Measurements from ENCODE around the gene NPTXR.

The NPTXR gene

DNA sequence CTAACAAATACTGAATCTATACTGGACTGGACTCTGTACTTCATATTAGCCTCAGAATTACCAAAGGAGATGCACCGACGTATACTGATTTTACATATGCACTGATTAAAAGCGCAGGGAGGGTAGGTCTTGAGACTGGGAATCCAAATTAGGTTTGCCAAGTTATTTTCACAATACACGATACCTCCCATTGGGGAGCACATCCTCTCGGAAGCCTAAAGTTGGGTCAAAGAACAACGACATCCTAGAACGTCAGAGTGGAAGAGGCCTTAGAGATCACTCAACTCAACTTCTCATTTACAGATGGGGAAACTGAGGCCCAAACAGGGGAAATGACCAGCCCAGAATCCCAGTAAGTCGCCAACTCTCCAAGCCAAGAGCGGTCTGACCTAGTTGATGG, 50.5 kb downstream of the NPTXR start:
- POLR2A ChIA-PET (ENCODE audit: low non-redundant PET), result no interaction called here
- CTCF ChIA-PET, result no interaction called here
- DNase-seq (ENCODE audit: low spot score), result no peak
- TF ChIP-seq, protein P1, sequence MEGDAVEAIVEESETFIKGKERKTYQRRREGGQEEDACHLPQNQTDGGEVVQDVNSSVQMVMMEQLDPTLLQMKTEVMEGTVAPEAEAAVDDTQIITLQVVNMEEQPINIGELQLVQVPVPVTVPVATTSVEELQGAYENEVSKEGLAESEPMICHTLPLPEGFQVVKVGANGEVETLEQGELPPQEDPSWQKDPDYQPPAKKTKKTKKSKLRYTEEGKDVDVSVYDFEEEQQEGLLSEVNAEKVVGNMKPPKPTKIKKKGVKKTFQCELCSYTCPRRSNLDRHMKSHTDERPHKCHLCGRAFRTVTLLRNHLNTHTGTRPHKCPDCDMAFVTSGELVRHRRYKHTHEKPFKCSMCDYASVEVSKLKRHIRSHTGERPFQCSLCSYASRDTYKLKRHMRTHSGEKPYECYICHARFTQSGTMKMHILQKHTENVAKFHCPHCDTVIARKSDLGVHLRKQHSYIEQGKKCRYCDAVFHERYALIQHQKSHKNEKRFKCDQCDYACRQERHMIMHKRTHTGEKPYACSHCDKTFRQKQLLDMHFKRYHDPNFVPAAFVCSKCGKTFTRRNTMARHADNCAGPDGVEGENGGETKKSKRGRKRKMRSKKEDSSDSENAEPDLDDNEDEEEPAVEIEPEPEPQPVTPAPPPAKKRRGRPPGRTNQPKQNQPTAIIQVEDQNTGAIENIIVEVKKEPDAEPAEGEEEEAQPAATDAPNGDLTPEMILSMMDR (conservative IDR thresholded peaks at IDR 0.05; ENCODE audit: low read depth), result no peak
- H3K27ac ChIP-seq, result peak overlapping the region; percentile 84

DNA sequence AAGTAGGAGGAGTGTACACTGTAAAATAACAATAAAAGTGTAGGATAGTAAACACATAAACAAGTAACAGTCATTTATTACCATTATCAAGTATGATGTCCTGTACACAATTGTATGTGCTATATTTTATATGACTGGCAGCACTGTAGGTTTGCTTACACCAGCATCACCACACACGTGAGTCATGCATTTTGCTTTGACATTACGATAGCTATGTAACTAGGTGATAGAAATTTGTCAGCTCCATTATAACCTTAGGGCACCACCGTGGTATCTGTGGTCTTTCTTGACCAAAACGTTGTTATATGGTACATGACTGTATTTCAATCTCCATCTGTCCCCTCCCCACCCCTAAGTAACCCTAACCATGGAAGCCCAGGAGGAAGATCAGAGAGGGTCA, 51.0 kb downstream of the NPTXR start:
- DNase-seq (ENCODE audit: low spot score), result no peak
- POLR2A ChIA-PET (ENCODE audit: low non-redundant PET), result no interaction called here
- CTCF ChIA-PET, result no interaction called here
- no peak overlapping the region for H3K27ac ChIP-seq
- TF ChIP-seq, protein P1 (conservative IDR thresholded peaks at IDR 0.05; ENCODE audit: low read depth), result no peak

DNA sequence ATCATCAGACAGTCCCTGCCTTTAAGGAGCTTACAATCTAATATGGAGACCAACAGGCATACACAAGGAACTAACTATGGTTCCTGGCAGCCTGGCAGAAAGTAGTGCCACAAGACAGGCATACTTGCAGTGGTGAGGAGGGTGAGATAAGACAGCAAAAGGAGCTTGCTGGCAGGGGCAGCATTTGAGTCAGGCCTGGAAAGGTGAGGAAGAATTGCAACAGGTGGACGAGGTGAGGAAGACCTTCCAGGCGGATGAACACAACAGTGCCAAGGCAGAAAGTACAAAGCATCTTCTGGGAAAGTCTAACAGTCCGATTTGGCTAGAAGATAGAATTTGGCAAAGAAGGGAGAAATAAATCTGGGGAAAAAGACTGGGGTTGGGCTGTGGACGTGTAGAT, 54.2 kb downstream of the NPTXR start:
- CTCF ChIA-PET, result no interaction called here
- TF ChIP-seq, protein P1 (conservative IDR thresholded peaks at IDR 0.05; ENCODE audit: low read depth), result no peak
- POLR2A ChIA-PET (ENCODE audit: low non-redundant PET), result no interaction called here
- no peak for DNase-seq (ENCODE audit: low spot score)
- no peak overlapping the region for H3K27ac ChIP-seq

DNA sequence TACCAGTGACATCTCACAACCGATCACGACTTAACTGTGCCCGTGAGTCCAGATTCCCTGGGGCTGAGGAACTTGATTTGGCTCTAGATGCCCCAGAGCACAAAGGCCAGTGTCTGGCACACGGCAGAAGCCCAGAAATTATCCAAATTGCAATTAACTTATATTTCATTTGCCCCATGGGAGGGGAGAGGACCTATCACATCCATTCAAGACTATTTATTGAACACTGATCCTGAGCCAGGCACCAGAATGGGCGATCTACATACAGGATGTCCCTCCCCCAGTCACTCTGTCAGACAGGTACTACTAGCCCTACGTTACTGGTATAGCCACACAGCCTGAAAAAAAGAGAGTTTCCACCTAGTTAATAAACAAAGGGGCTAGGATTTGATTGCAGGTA, 55.0 kb downstream of the NPTXR start:
- ChIA-PET CTCF (no interaction called here), POLR2A (ENCODE audit: low non-redundant PET) (no interaction called here)
- DNase-seq (ENCODE audit: low spot score), result no peak
- TF ChIP-seq, protein P1 (conservative IDR thresholded peaks at IDR 0.05; ENCODE audit: low read depth), result no peak
- H3K27ac ChIP-seq, result peak overlapping the region; percentile 62

DNA sequence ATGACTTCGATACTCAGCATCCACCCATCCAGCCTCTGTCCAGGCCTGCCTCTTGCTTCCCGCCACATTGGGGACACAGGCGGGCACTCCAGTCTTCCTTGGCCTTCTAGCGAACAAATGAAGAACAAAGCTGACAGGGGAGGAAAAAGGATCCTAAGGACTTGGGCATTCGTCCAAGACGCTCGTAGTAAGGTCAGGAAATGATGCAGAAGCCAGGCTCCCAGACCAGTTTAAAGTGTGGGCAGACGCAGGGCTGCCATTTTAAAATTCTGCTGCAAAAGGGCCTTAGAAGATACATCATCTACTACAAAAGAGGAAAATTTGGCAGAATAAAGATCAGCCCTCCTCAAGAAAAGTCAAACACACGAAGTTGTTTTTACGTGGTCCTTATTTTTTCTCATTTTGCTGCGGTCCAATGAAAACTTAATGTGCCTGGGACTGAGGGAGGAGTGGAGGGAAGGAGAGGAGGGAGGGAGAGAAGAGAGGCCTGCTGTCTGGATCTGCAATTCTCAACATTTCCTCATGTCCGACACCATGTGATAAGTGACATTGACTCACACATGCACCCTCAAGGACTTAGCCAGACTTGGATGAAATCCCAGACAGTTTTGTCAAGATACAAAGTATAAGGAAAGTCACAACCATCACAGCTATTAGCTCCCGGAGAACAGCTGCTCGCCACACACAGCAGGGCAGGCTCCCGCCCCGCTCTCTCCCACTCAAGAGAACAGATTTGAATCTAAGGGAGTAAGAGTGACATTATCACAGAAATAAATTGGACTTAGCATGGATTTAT, 55.6 kb downstream of the NPTXR start:
- POLR2A ChIA-PET (ENCODE audit: low non-redundant PET), result no interaction called here
- H3K27ac ChIP-seq, result peak overlapping the region; percentile 62
- CTCF ChIA-PET, result no interaction called here
- TF ChIP-seq, protein P1 (conservative IDR thresholded peaks at IDR 0.05; ENCODE audit: low read depth), result no peak
- DNase-seq (ENCODE audit: low spot score), result no peak

DNA sequence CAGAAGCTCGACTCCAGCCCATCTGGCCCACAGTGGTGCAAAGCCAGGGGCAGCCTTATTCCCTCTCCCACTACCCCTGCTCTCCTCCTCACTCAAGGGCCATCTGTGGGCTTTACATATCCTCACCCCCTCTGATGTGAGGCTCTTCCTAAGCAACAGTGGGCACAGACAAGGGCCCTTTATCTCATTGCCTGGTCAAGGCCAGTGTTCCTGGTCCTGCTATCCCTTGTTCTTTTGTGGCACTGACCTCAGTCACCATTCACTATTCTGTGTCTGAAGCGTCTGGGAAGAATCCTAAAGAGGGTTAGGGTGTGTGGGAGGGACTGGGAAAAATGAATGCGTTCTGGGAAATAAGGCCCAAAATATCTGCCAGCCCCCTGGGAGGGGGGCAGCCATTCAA, 57.2 kb downstream of the NPTXR start:
- TF ChIP-seq, protein P1 (conservative IDR thresholded peaks at IDR 0.05; ENCODE audit: low read depth), result no peak
- POLR2A ChIA-PET (ENCODE audit: low non-redundant PET), result no interaction called here
- no peak overlapping the region for H3K27ac ChIP-seq
- DNase-seq (ENCODE audit: low spot score), result no peak
- CTCF ChIA-PET, result no interaction called here

Measured in RWPE1 (cell line).